ENCODE results near the gene LHFPL3.

The LHFPL3 gene

DNA sequence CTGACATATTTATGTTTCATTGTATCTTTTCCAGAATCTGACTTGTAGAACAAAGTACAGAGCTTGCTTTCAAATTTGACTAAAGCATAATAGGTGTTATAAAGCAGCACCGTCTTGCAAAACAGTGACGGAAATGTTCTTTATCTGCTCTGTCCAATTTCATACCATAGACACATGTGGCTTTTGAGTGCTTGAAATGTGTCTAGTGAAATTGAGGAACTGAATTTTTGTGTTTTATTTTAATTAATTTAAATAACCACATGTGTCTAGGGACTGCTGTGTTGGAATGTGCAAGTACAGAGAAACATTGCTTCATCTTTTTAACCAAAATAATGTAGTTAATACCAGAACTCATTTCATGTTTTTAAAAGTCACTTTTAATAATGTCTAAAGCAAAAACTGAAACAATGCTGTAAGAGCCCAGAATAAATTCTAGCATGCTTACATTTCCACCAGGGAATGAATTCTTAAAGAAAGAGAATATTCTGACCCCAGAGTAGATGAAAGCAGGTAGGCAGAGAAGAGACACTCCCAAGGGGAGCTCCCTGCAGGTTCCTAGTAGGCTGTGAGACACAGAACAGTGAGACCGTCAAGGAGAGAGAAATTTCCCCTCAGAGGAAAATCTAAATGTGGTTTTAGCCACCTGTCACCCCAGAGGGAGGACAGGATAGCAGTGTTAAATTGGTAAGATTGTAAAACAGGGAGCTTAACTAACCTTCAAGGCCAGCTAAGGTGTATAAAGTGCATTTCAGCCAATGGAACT lies 510.3 kb downstream of the LHFPL3 start:
- H3K4me3 ChIP-seq (ENCODE audit: low read length) = no peak overlapping the region
- TF ChIP-seq, protein P1, sequence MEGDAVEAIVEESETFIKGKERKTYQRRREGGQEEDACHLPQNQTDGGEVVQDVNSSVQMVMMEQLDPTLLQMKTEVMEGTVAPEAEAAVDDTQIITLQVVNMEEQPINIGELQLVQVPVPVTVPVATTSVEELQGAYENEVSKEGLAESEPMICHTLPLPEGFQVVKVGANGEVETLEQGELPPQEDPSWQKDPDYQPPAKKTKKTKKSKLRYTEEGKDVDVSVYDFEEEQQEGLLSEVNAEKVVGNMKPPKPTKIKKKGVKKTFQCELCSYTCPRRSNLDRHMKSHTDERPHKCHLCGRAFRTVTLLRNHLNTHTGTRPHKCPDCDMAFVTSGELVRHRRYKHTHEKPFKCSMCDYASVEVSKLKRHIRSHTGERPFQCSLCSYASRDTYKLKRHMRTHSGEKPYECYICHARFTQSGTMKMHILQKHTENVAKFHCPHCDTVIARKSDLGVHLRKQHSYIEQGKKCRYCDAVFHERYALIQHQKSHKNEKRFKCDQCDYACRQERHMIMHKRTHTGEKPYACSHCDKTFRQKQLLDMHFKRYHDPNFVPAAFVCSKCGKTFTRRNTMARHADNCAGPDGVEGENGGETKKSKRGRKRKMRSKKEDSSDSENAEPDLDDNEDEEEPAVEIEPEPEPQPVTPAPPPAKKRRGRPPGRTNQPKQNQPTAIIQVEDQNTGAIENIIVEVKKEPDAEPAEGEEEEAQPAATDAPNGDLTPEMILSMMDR (conservative IDR thresholded peaks at IDR 0.05; ENCODE audit: low read depth, low read length) = no peak

DNA sequence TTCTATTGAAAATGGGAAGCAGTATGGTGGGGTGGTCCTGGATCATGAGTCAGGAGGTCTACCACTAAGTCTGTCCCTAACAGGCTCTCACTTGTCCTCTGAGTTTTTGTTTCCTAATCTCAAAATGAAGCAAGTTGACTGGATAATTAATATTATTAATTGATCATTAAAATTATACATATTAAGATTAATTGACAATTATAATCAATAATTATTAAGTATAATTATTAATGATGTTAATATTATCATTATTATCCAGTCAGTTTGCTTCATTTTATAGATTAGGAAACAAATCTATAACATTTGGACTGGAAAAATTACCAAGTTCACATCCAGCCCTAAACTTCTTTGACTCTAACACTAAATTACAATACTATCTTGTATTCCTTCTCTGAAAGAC lies 511.4 kb downstream of the LHFPL3 start:
- TF ChIP-seq, protein P1 (conservative IDR thresholded peaks at IDR 0.05; ENCODE audit: low read depth, low read length) = no peak
- DNase-seq (ENCODE audit: low read depth) = no peak

More for the DNA sequence above, 510.3 kb downstream of the LHFPL3 start:
- DNase-seq (ENCODE audit: low read depth) = no peak

DNA sequence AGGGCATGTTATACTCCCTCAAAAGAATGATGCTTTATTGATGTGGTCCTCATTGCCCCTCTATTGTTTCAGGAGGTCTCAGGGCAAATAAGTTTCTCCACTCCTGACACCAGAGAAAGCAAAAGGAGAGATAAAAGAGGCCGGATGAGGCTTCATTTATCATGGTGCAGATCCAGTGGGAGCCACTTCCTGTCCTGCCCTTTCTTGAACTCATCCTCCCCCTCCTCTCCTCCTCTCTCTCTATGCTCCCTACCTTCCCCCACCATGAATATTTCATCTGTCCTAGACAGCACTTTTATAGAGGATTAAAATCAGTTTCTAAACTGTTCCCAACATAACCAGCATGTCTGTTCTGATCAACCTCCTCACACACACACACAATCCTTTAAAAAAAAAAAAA lies 513.4 kb downstream of the LHFPL3 start:
- DNase-seq (ENCODE audit: low read depth) = no peak
- H3K4me3 ChIP-seq (ENCODE audit: low read length) = no peak overlapping the region
- TF ChIP-seq, protein P1 (conservative IDR thresholded peaks at IDR 0.05; ENCODE audit: low read depth, low read length) = no peak

More for the DNA sequence above, 511.4 kb downstream of the LHFPL3 start:
- H3K4me3 ChIP-seq (ENCODE audit: low read length) = no peak overlapping the region

DNA sequence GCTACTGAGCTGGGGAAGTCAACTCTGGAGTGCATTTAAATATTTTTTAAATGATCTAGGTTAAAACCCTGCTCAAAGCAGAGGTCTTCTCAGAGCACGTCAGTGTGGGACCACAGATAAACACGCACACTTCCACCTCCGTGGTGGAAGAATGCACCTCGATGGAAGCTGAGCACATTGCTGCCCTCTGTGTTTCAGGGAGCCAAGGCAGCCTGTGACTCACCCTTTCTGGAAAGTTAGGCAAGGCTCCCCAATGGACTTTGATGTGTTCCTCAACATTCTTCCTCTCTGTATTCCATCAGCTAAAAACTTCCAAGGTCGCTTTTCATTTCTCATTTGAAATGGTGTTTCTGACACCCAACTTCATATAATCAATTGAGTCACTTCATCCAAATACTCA lies 514.8 kb downstream of the LHFPL3 start:
- no peak for DNase-seq (ENCODE audit: low read depth)
- TF ChIP-seq, protein P1 (conservative IDR thresholded peaks at IDR 0.05; ENCODE audit: low read depth, low read length) = no peak
- no peak overlapping the region for H3K4me3 ChIP-seq (ENCODE audit: low read length)

DNA sequence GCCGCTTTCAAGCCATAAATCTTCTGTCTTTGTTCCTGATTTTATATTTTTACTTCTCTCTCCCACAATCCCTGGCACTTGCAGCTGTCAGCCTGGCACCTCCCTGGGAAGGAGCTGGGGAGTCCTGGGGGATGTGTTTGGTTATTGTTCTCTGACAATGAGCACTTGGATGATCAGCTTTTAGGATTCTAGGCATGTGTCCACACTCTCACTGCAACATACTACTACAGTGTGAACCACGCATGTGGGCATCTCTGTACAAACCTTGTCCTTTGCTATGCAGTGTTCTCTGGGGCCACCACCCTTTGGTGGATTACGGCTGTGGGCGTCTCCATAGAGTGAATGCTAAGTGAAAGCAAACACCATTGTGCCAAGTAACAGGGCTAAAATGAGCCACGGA lies 517.2 kb downstream of the LHFPL3 start:
- TF ChIP-seq, protein P1 (conservative IDR thresholded peaks at IDR 0.05; ENCODE audit: low read depth, low read length) = no peak
- no peak overlapping the region for H3K4me3 ChIP-seq (ENCODE audit: low read length)
- no peak for DNase-seq (ENCODE audit: low read depth)

DNA sequence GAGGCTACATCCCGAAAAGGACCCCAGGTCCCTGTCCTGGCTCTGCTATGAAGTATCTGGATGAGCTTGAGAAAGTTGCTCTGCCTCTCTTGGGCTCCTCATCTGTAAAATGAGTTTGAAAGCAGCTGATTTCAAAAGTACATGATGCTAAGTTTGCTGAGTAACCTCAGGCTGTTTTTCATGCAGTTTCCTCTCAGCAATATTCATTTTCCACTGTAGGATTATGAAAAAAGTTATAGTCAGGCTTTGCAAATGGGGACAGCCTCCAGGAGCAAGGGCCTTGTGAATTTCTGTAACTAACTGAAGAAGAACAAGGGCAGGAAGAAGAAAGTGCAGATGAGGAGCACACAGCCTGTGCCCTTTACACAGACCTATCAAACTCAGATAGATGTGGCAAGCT lies 518.3 kb downstream of the LHFPL3 start:
- TF ChIP-seq, protein P1 (conservative IDR thresholded peaks at IDR 0.05; ENCODE audit: low read depth, low read length) = no peak
- no peak overlapping the region for H3K4me3 ChIP-seq (ENCODE audit: low read length)

More for the DNA sequence above, 518.3 kb downstream of the LHFPL3 start:
- DNase-seq (ENCODE audit: low read depth) = no peak

Data from retinal pigment epithelial cell (primary cell).